HepG2 (cell line): ENCODE measurements around the gene PSD4. TPM values are rescaled to one million over a fixed set of nuclear protein-coding genes. Genes with fewer than 3 reads are reported as not detected.
A peak's percentile ranks its signal among the peaks of the same experiment; 100 is the strongest.

ENCODE experiments used
- EHMT2 ChIP-seq: fragments of 200-600 bp; sonication (generic); IDR thresholded peaks from 2 replicates; pipeline ENCODE4 v1.7.0; 2017; ENCODE audit warnings: antibody characterized with exemption, low read depth, low read length, borderline replicate concordance
- FUBP1 ChIP-seq: sonication (generic); formaldehyde crosslinking; IDR thresholded peaks from 2 replicates; pipeline ENCODE4 v1.5.1; 2020; ENCODE audit warnings: missing genetic modification reagents, mild to moderate bottlenecking, borderline replicate concordance
- MIXL1 ChIP-seq: IDR thresholded peaks from 2 replicates; pipeline ENCODE4 v1.6.1; 2016
- MZF1 ChIP-seq: sonication (generic); formaldehyde crosslinking; IDR thresholded peaks from 2 replicates; pipeline ENCODE4 v1.8.1; 2023; ENCODE audit warnings: mild to moderate bottlenecking, missing genetic modification reagents, borderline replicate concordance
- PITX1 ChIP-seq: sonication (generic); formaldehyde crosslinking; IDR thresholded peaks from 2 replicates; pipeline ENCODE4 v1.5.1; 2020; ENCODE audit warnings: mild to moderate bottlenecking, missing genetic modification reagents
- ZNF574 ChIP-seq: sonication (generic); formaldehyde crosslinking; IDR thresholded peaks from 2 replicates; pipeline ENCODE4 v1.4.0; 2020; ENCODE audit warnings: missing genetic modification reagents
- ZNF607 ChIP-seq: sonication (generic); formaldehyde crosslinking; IDR thresholded peaks from 2 replicates; pipeline ENCODE4 v1.5.1; 2020; ENCODE audit warnings: missing genetic modification reagents, mild to moderate bottlenecking, borderline replicate concordance
- ZSCAN20 ChIP-seq: sonication (generic); formaldehyde crosslinking; IDR thresholded peaks from 2 replicates; pipeline ENCODE4 v1.4.0; 2020; ENCODE audit warnings: missing genetic modification reagents, mild to moderate bottlenecking, borderline replicate concordance
- ZSCAN25 ChIP-seq: sonication (generic); formaldehyde crosslinking; IDR thresholded peaks from 2 replicates; pipeline ENCODE4 v1.8.0; 2022; ENCODE audit warnings: mild to moderate bottlenecking, missing genetic modification reagents
- polyA plus RNA-seq, 8 experiments: library from polyadenylated mRNA; depleted of rRNA in 3 of 8; stranded (reverse) in 7 of 8; unstranded in 1 of 8; fragments of >200 nt; fragmentation: Illumina TruSeq in 4 of 8; extraction: Trizol in 4 of 8; gene quantifications; 2 replicates each; pipeline versions ENCODE4 v1.2.1 to v1.2.3, GENCODE V29; 2011 to 2016; ENCODE audit warnings: low read depth in 4 of 8, missing spikeins in 1 of 8, mixed read lengths in 1 of 8; ENCODE audit not compliant: insufficient read depth in 1 of 8
- total RNA-seq, 5 experiments: library from RNA; depleted of rRNA; stranded (reverse); fragments of >200 nt; fragmentation: Illumina TruSeq; extraction: Trizol; gene quantifications; 2 replicates each; pipeline ENCODE4 v1.2.3, GENCODE V29; 2016; ENCODE audit warnings: low read depth in 1 of 5
- TF ChIP-seq, protein P1 (sequence below): sonication (generic); formaldehyde crosslinking; IDR thresholded peaks from 2 replicates; pipeline ENCODE4 v1.4.0; 2020; ENCODE audit warnings: missing genetic modification reagents
- TF ChIP-seq, protein P2 (sequence below): sonication (generic); formaldehyde crosslinking; IDR thresholded peaks from 2 replicates; pipeline ENCODE4 v1.4.0; 2020; ENCODE audit warnings: mild to moderate bottlenecking, low read depth, missing genetic modification reagents
- TF ChIP-seq, protein P3 (sequence below): sonication (generic); formaldehyde crosslinking; IDR thresholded peaks from 2 replicates; pipeline ENCODE4 v1.8.0; 2022; ENCODE audit warnings: mild to moderate bottlenecking, missing genetic modification reagents; ENCODE audit not compliant: insufficient replicate concordance
- TF ChIP-seq, protein P4 (sequence below): sonication (generic); formaldehyde crosslinking; IDR thresholded peaks from 2 replicates; pipeline ENCODE4 v1.8.0; 2022; ENCODE audit warnings: missing genetic modification reagents, low read depth, mild to moderate bottlenecking, borderline replicate concordance

The PSD4 gene
- total and polyA plus RNA-seq, 2 of the 13 experiments (the other 11 are each of a cell fraction or from before 2014, with no cell fraction given) = 5.8 to 9.4 TPM

DNA sequence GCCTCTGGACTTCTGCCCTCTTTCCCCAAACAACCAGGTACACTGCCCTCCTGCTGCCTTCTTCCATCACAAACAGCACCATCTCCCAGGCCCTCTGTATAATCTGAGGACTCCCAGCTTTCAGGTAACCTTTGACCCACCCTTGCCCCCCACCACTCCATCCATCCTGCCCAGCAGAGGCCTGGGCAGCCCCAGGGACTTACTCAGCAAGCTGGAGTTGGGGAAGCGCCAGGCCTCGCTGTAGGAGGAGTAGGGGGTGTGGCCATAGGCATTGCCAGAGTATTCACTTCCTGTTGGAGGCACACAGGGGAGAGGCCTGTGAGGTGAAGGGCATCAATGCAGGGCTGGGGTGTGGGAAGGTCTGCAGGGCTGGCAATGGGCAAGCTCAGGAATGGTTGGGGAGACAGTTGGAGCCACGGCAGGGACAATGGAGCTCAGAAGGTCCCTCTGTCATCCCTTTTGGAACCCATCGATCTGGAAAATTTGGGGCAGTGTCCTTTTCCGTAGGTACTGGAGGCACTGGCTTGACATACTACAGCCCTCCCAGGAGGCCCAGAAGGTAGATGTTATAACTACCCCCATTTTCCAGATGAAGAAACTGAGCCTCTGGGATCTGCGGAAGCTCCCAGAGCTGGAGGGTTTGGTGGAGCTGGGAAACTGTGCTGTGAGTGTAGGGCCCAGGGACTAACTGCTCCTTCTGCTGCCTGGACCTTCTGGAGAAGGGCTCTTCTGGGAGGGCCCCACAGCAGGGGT, 46.3 kb downstream of the PSD4 start (continued):
- TF ChIP-seq ZNF574 (peak; percentile 65), ZSCAN20 (CRISPR knock-in tag) (no peak), MIXL1 (CRISPR knock-in tag) (peak; percentile 31; the same call in 1 of the 2 replicates), EHMT2 (peak; percentile 45; the same call in 1 of the 2 replicates), MZF1 (CRISPR knock-in tag) (no peak), FUBP1 (CRISPR knock-in tag) (no peak), ZSCAN25 (CRISPR knock-in tag) (peak; percentile 99), PITX1 (peak; percentile 55; the same call in 1 of the 2 replicates), ZNF607 (no peak)
- TF ChIP-seq, protein P1, sequence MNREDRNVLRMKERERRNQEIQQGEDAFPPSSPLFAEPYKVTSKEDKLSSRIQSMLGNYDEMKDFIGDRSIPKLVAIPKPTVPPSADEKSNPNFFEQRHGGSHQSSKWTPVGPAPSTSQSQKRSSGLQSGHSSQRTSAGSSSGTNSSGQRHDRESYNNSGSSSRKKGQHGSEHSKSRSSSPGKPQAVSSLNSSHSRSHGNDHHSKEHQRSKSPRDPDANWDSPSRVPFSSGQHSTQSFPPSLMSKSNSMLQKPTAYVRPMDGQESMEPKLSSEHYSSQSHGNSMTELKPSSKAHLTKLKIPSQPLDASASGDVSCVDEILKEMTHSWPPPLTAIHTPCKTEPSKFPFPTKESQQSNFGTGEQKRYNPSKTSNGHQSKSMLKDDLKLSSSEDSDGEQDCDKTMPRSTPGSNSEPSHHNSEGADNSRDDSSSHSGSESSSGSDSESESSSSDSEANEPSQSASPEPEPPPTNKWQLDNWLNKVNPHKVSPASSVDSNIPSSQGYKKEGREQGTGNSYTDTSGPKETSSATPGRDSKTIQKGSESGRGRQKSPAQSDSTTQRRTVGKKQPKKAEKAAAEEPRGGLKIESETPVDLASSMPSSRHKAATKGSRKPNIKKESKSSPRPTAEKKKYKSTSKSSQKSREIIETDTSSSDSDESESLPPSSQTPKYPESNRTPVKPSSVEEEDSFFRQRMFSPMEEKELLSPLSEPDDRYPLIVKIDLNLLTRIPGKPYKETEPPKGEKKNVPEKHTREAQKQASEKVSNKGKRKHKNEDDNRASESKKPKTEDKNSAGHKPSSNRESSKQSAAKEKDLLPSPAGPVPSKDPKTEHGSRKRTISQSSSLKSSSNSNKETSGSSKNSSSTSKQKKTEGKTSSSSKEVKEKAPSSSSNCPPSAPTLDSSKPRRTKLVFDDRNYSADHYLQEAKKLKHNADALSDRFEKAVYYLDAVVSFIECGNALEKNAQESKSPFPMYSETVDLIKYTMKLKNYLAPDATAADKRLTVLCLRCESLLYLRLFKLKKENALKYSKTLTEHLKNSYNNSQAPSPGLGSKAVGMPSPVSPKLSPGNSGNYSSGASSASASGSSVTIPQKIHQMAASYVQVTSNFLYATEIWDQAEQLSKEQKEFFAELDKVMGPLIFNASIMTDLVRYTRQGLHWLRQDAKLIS (CRISPR knock-in tag) = no peak
- TF ChIP-seq, protein P2, sequence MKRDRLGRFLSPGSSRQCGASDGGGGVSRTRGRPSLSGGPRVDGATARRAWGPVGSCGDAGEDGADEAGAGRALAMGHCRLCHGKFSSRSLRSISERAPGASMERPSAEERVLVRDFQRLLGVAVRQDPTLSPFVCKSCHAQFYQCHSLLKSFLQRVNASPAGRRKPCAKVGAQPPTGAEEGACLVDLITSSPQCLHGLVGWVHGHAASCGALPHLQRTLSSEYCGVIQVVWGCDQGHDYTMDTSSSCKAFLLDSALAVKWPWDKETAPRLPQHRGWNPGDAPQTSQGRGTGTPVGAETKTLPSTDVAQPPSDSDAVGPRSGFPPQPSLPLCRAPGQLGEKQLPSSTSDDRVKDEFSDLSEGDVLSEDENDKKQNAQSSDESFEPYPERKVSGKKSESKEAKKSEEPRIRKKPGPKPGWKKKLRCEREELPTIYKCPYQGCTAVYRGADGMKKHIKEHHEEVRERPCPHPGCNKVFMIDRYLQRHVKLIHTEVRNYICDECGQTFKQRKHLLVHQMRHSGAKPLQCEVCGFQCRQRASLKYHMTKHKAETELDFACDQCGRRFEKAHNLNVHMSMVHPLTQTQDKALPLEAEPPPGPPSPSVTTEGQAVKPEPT = no peak
- TF ChIP-seq, protein P3, sequence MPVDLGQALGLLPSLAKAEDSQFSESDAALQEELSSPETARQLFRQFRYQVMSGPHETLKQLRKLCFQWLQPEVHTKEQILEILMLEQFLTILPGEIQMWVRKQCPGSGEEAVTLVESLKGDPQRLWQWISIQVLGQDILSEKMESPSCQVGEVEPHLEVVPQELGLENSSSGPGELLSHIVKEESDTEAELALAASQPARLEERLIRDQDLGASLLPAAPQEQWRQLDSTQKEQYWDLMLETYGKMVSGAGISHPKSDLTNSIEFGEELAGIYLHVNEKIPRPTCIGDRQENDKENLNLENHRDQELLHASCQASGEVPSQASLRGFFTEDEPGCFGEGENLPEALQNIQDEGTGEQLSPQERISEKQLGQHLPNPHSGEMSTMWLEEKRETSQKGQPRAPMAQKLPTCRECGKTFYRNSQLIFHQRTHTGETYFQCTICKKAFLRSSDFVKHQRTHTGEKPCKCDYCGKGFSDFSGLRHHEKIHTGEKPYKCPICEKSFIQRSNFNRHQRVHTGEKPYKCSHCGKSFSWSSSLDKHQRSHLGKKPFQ = no peak
- TF ChIP-seq, protein P4, sequence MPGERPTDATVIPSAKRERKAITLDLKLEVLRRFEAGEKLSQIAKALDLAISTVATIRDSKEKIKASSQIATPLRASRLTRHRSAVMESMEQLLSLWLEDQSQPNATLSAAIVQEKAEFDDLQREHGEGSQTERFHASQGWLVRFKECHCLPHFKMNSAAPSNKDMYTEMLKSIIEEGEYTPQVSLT = no peak
